ENCODE data around the gene TANGO2.

Gene TANGO2

DNA sequence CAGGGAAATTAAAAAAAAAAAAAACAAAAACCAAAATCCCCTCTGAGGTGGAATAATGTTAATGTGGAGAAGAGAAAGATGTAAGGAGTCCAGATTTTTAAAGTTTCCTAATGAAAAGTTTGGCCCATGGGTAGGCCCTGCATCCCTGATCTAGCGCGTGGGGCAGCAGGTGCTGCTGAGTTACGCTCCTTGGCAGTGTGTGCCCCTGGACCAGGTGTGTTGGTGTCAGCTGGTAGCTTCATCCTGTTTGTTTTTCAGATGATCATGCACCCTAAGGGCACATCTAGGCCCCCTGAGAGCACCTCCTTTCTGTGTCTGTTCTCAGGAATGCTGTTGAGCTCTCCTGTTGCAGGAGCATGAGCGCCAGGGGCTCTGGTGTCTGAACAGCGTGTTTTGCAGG is 65.9 kb downstream of the TANGO2 start:
- H3K27ac ChIP-seq (ENCODE audit: low read length), result no peak overlapping the region
- DNase-seq (no peak), ATAC-seq (ENCODE audit: insufficient read depth, low read depth) (no peak)
- H3K4me2 ChIP-seq (ENCODE audit: insufficient read depth, low read length), result no peak overlapping the region
- no peak overlapping the region for H3K9ac ChIP-seq (ENCODE audit: low read depth, low read length)
- no peak overlapping the region for H3K4me3 ChIP-seq (ENCODE audit: low read depth in 1 of 2, low read length in 2 of 2)
- peaks cover 34% of the 10 kb centered on the region for H3K4me1 ChIP-seq (ENCODE audit: insufficient read depth, low read length)
- no peaks in the 10 kb centered on the region for H3K9me3 ChIP-seq (ENCODE audit: insufficient read depth, low read length, severe bottlenecking)
- H3K27me3 ChIP-seq (ENCODE audit: insufficient read depth, low read length, poor library complexity), result no peaks in the 10 kb centered on the region
- peaks cover 97% of the 10 kb centered on the region for H3K79me2 ChIP-seq (ENCODE audit: insufficient read depth, low read length)
- TF ChIP-seq, protein P1, sequence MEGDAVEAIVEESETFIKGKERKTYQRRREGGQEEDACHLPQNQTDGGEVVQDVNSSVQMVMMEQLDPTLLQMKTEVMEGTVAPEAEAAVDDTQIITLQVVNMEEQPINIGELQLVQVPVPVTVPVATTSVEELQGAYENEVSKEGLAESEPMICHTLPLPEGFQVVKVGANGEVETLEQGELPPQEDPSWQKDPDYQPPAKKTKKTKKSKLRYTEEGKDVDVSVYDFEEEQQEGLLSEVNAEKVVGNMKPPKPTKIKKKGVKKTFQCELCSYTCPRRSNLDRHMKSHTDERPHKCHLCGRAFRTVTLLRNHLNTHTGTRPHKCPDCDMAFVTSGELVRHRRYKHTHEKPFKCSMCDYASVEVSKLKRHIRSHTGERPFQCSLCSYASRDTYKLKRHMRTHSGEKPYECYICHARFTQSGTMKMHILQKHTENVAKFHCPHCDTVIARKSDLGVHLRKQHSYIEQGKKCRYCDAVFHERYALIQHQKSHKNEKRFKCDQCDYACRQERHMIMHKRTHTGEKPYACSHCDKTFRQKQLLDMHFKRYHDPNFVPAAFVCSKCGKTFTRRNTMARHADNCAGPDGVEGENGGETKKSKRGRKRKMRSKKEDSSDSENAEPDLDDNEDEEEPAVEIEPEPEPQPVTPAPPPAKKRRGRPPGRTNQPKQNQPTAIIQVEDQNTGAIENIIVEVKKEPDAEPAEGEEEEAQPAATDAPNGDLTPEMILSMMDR (IDR thresholded peaks at IDR 0.05; ENCODE audit: borderline replicate concordance, extremely low read depth, low read length, poor library complexity, severe bottlenecking), result no peak
- TF ChIP-seq EZH2 (IDR thresholded peaks at IDR 0.05; ENCODE audit: borderline replicate concordance, low read depth, low read length, severe bottlenecking), result no peak
- H2AFZ ChIP-seq (ENCODE audit: low read depth, low read length), result no peak overlapping the region
- peaks cover 90% of the 10 kb centered on the region for H4K20me1 ChIP-seq (ENCODE audit: insufficient read depth, low read length)
- H3K36me3 ChIP-seq (ENCODE audit: insufficient read depth, low read length), result peaks cover 95% of the 10 kb centered on the region

- Histone ChIP-seq H3K9ac (ENCODE audit: low read depth, low read length) (no peak overlapping the region), H3K4me2 (ENCODE audit: insufficient read depth, low read length) (no peak overlapping the region), H3K36me3 (ENCODE audit: insufficient read depth, low read length) (peaks cover 100% of the 10 kb centered on the region), H3K9me3 (ENCODE audit: insufficient read depth, low read length, severe bottlenecking) (no peaks in the 10 kb centered on the region), H3K4me3 (ENCODE audit: low read depth in 1 of 2, low read length in 2 of 2) (no peak overlapping the region), H3K27me3 (ENCODE audit: insufficient read depth, low read length, poor library complexity) (no peaks in the 10 kb centered on the region), H3K4me1 (ENCODE audit: insufficient read depth, low read length) (peaks cover 26% of the 10 kb centered on the region), H3K27ac (ENCODE audit: low read length) (no peak overlapping the region), H3K79me2 (ENCODE audit: insufficient read depth, low read length) (peaks cover 97% of the 10 kb centered on the region), H2AFZ (ENCODE audit: low read depth, low read length) (no peak overlapping the region), H4K20me1 (ENCODE audit: insufficient read depth, low read length) (peaks cover 94% of the 10 kb centered on the region)
- DNase-seq, result no peak
- ATAC-seq (ENCODE audit: insufficient read depth, low read depth), result no peak
- TF ChIP-seq EZH2 (IDR thresholded peaks at IDR 0.05; ENCODE audit: borderline replicate concordance, low read depth, low read length, severe bottlenecking), result no peak
- TF ChIP-seq, protein P1 (IDR thresholded peaks at IDR 0.05; ENCODE audit: borderline replicate concordance, extremely low read depth, low read length, poor library complexity, severe bottlenecking), result no peak
Observed at GRCh38 chr22:20087319-20088262, 66.7 kb downstream of the TANGO2 start.

DNA sequence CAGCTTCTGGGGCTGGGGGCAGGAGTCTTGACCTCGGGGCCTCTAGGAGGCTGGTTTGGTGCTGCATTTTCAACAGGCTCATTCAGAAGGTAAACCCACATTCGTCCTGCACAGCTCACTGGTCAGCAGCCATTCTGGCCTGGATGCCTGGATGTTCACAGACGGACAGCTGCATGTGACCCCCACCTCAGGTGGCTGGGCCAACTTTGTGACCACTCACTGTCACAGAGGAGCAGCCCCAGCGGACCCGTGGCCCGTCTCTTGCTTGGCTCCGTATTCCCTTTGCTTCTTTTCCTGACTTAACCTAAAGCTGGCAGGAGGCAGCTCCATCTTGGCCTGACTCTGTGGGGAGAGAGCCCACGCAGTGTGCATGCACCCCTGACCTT is 67.3 kb downstream of the TANGO2 start:
- DNase-seq (no peak), ATAC-seq (ENCODE audit: insufficient read depth, low read depth) (no peak)
- Histone ChIP-seq H4K20me1 (ENCODE audit: insufficient read depth, low read length) (peaks cover 89% of the 10 kb centered on the region), H3K9me3 (ENCODE audit: insufficient read depth, low read length, severe bottlenecking) (no peaks in the 10 kb centered on the region), H3K9ac (ENCODE audit: low read depth, low read length) (no peak overlapping the region), H3K36me3 (ENCODE audit: insufficient read depth, low read length) (peaks cover 100% of the 10 kb centered on the region), H3K27ac (ENCODE audit: low read length) (no peak overlapping the region), H3K4me1 (ENCODE audit: insufficient read depth, low read length) (peaks cover 19% of the 10 kb centered on the region), H3K27me3 (ENCODE audit: insufficient read depth, low read length, poor library complexity) (no peaks in the 10 kb centered on the region), H2AFZ (ENCODE audit: low read depth, low read length) (no peak overlapping the region), H3K79me2 (ENCODE audit: insufficient read depth, low read length) (peaks cover 92% of the 10 kb centered on the region), H3K4me2 (ENCODE audit: insufficient read depth, low read length) (no peak overlapping the region), H3K4me3 (ENCODE audit: low read depth in 1 of 2, low read length in 2 of 2) (no peak overlapping the region)
- TF ChIP-seq, protein P1 (IDR thresholded peaks at IDR 0.05; ENCODE audit: borderline replicate concordance, extremely low read depth, low read length, poor library complexity, severe bottlenecking), result no peak
- no peak for TF ChIP-seq EZH2 (IDR thresholded peaks at IDR 0.05; ENCODE audit: borderline replicate concordance, low read depth, low read length, severe bottlenecking)
